Measurements from ENCODE around the gene PTPN22.
A peak's percentile ranks its signal among the peaks of the same experiment; 100 is the strongest.

PTPN22 gene

GRCh38 chr1:113793878-113794834, 77.4 kb downstream of the PTPN22 start:
- no peak overlapping the region for H3K4me3 ChIP-seq (ENCODE audit: control insufficient read depth, low read depth, low read length)
- TF ChIP-seq, protein P1, sequence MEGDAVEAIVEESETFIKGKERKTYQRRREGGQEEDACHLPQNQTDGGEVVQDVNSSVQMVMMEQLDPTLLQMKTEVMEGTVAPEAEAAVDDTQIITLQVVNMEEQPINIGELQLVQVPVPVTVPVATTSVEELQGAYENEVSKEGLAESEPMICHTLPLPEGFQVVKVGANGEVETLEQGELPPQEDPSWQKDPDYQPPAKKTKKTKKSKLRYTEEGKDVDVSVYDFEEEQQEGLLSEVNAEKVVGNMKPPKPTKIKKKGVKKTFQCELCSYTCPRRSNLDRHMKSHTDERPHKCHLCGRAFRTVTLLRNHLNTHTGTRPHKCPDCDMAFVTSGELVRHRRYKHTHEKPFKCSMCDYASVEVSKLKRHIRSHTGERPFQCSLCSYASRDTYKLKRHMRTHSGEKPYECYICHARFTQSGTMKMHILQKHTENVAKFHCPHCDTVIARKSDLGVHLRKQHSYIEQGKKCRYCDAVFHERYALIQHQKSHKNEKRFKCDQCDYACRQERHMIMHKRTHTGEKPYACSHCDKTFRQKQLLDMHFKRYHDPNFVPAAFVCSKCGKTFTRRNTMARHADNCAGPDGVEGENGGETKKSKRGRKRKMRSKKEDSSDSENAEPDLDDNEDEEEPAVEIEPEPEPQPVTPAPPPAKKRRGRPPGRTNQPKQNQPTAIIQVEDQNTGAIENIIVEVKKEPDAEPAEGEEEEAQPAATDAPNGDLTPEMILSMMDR (conservative IDR thresholded peaks at IDR 0.05; ENCODE audit: control insufficient read depth, insufficient read depth, low read depth, low read length): no peak
- DNase-seq (ENCODE audit: low read depth): no peak

DNA sequence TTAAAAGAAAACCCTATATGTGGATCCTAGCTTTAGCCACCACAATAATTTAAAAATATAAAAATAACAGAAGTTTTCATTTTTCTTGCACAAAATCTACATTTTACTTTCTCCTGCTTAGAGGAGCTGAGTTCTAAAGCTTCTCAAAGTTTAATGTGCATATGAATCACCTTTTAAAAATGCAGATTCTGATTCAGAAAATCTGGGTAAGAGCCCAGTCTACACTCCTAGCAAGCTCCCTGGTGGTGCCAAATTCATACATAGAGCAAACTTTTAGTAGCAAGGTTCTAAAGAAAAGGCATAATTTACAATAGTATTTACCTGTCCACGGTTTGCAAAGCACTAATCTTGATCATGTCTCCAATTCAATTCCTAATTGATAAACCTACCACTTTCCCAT, 78.5 kb downstream of the PTPN22 start:
- no peak overlapping the region for H3K4me3 ChIP-seq (ENCODE audit: control insufficient read depth, low read depth, low read length)
- TF ChIP-seq, protein P1 (conservative IDR thresholded peaks at IDR 0.05; ENCODE audit: control insufficient read depth, insufficient read depth, low read depth, low read length): no peak
- peak; percentile 75 for DNase-seq (ENCODE audit: low read depth)

- no peak for DNase-seq (ENCODE audit: low read depth)
- TF ChIP-seq, protein P1 (conservative IDR thresholded peaks at IDR 0.05; ENCODE audit: control insufficient read depth, insufficient read depth, low read depth, low read length): no peak
- H3K4me3 ChIP-seq (ENCODE audit: control insufficient read depth, low read depth, low read length): no peak overlapping the region
These were observed 79.0 kb downstream of the PTPN22 start for GRCh38 chr1:113792471-113792870.

GRCh38 chr1:113788802-113789201, 82.7 kb downstream of the PTPN22 start:
- H3K4me3 ChIP-seq (ENCODE audit: control insufficient read depth, low read depth, low read length): no peak overlapping the region
- TF ChIP-seq, protein P1 (conservative IDR thresholded peaks at IDR 0.05; ENCODE audit: control insufficient read depth, insufficient read depth, low read depth, low read length): no peak
- DNase-seq (ENCODE audit: low read depth): no peak

DNA sequence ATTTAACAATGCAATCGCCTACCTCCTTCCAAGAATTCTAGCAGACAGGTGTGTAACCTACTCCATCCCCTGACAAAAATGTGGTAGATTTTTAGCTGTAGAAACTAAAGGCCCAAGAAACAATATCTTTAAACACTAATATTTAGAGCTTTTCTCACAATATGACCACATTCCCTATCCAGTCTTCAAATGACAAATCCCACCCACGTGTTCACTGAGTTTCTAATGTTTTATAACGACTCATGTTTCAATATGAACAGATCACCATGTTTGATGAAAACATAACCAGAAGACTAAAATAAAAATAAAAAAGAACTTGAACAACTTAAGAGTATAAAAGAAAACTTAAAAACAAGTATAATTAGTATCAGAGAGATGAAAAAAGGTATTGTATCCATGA, 83.8 kb downstream of the PTPN22 start:
- TF ChIP-seq, protein P1 (conservative IDR thresholded peaks at IDR 0.05; ENCODE audit: control insufficient read depth, insufficient read depth, low read depth, low read length): no peak
- H3K4me3 ChIP-seq (ENCODE audit: control insufficient read depth, low read depth, low read length): no peak overlapping the region
- peak; percentile 36 for DNase-seq (ENCODE audit: low read depth)

DNA sequence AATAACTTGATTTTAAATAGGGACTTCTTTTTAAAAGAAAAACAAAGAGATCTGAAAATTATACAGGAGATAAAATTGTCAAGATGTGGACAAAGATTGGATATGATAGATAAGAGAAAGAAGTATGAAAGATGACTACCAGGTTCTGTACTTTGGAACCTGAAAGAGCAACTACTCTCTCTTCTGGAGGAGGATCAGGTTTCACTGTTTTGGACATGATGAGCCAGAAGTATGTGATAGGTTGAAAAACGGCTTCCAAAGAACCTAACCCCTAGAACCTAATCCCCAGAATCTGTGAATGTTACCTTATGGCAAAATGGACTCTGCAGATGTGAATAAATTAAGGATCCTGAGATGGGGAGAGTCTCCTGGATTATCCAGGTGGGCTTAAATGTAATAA, 85.4 kb downstream of the PTPN22 start:
- DNase-seq (ENCODE audit: low read depth): peak; percentile 38
- TF ChIP-seq, protein P1 (conservative IDR thresholded peaks at IDR 0.05; ENCODE audit: control insufficient read depth, insufficient read depth, low read depth, low read length): no peak

More for the DNA sequence above, 85.4 kb downstream of the PTPN22 start:
- no peak overlapping the region for H3K4me3 ChIP-seq (ENCODE audit: control insufficient read depth, low read depth, low read length)

Data from fibroblast of mammary gland (primary cell).